ENCODE measurements around the gene METTL1.
"Not testable (repeated sequence)": the region's sequence is repeated elsewhere in the genome, so short reads cannot be mapped to it uniquely, and the experiment has no call there.

METTL1 gene
- 5.1 to 8.0 reads per million in 2 donors for total RNA-seq

DNA sequence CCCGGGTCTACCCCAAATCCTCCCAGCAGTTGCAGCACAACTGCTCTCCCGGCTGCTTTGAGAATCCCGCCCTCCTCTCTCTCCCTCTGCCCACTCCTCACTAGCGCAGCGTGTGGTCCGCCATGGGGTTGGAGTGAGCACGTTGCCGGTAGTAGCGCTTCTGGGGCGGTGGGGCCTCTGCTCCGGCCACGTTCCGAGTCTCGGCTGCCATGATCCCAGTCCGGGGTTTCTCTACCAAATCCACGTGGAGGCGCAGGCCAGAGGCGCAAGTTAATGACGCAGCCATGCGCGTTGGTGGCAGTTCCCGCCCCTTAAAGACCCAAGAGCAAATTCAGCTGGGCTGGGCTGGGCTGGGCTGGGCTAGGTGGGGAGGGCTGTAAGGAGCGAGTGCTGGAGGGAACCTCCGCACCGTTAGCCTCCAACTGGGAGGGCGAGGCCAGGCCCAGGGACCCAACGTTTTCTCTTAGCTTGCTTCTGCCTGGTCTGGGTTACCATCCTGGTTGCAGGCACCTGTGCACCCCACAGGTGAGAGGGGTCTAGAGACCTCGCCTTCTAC lies at the start of gene METTL1:
Gene METTL1, minus strand, starts transcription at position 233 of the 556 bp plus-strand sequence. Its CDS starts 22 bp downstream, at position 211.
- peak; percentile 84 for DNase-seq

DNA sequence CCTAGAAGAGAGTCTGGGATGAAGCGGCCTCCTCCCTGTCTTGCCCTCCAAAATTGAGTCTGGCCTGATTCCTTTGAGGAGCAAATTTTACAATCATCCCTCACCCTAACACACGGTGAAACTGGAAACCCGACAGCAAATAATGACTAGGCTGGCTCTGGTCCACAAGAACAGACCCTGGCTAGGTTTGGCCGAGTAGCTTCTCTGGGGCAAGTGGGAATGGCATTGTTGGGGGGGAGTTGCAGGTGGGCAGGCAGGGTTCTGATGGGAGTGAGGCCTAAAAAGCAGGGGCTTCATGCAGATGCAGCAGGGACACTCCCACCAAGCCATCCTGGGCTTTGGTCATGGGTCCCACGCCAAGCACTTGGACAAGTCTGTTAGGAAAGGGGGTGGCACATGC lies 49.1 kb upstream of the METTL1 start:
- not testable (repeated sequence) for DNase-seq

DNA sequence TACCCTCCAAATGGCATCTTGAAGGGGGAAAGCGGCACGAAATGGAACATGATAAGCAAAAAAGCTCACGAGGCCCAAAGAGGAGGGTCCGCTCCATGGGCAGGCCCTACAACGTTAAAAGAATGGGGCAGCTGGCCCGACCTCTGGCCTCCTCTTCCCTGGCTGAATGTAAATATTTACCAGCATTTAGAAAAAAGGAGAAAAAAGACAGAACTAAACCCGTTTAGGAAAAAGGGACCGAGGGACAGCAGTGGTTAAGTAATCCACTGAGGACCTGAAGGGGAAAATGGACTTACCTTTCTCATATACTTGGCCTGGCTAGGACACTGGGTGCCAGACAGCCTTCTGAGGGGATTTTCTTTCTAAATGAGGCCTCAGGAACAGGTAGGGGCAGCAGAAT lies 48.2 kb upstream of the METTL1 start:
- DNase-seq: not testable (repeated sequence)

DNA sequence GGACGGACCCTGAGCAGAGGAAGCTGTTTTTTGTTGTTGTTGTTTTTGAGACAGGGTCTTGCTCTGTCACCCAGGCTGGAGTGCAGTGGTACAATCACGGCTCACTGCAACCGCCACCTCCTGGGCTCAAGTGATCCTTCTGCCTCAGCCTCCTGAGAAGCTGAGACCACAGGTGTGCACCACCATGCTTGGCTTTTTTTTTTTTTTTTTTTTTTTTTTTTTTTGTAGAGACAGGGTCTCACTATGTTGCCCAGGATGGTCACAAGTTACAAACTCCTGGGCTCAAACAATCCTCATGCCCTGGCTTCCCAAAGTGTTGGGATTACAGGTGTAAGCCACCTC lies 46.1 kb upstream of the METTL1 start:
- DNase-seq: not testable (repeated sequence)

DNA sequence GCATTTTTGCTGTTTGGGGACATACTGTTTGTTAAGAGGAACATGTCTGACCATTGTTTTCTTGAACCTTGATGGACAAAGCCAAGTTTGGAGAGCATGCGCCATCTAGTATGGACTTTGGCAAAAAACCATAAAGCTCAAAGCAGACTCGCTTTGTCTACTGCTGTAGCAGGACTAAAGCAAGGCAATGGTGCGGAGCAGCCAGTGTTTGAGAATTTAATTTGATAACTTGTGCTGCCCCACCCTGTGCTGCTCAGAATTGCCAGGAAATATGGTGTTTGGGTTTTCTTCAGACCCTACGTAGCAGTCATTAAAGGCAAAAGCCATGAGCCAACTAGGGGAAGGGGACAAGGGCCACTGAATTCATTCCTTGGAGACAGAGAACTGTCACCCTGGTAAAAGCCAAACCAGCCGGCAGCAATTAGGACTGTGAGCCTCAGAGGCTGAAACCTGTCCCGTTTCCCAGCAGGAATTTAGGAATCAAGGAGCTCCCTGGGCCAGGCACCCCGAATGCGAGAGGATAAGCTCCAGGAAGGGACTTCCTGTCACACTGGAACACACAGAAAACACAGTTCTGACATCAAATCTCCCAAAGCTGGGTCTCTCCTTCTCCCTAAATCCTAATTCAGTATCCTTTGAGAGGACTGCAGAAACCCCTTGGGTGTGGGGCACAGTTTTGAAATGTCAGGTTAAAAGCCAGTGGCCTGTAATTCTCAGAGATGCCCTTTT lies 45.5 kb upstream of the METTL1 start:
- DNase-seq: no peak

DNA sequence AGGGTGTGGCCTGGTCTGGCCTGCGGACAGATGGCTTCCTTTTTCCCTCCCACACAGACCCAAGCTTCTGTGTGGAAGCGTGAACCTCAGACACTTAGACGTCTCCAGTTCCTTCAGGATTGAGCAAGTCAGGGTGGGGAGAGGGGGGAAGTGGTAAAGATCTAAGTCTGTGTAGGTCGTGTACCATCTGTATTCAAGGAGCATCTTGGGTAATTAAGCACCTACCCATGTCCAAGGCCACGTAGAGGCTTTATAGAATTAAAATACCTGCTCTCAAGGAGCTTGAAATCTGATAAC lies 44.9 kb upstream of the METTL1 start:
- no peak for DNase-seq

DNA sequence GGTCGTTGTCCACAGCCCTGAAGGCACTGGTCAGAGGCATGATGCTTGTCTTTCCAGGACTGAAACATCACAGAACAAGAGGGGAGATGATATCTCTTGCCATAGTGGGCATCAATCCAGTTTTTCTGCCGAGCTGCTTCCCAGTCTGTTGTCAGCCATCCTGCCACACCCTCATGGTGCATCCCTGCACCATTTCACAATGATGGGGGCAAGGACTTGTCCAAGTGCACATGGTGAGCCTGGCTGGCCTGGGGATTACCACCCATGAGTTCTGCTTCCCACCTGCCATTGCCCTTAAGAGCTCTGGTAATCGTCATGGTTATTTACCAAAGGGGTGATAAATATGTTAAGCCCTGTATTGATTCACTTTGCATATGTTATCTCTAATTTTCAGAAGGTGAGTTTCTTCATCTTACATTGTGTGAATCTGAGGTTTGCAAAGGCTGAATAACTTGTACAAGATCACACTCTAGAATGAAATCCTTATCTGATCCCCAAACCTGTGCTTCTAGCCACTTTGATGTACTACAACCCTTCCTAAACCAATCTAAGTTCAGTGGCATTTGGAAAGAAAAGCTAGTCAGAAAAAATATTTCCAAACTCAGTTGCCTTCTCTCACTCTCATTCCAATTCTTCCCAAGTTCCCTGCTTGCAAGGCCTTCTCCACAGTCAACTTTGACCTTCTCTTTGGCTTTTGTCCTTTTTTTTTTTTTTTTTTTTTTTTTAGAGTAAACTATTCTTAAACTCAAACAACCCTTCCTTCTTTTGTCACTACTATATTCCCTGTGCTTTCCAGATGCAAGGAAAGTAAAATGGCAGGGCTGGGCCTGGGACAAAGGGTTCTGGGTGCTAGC lies 44.3 kb upstream of the METTL1 start:
- no peak for DNase-seq

DNA sequence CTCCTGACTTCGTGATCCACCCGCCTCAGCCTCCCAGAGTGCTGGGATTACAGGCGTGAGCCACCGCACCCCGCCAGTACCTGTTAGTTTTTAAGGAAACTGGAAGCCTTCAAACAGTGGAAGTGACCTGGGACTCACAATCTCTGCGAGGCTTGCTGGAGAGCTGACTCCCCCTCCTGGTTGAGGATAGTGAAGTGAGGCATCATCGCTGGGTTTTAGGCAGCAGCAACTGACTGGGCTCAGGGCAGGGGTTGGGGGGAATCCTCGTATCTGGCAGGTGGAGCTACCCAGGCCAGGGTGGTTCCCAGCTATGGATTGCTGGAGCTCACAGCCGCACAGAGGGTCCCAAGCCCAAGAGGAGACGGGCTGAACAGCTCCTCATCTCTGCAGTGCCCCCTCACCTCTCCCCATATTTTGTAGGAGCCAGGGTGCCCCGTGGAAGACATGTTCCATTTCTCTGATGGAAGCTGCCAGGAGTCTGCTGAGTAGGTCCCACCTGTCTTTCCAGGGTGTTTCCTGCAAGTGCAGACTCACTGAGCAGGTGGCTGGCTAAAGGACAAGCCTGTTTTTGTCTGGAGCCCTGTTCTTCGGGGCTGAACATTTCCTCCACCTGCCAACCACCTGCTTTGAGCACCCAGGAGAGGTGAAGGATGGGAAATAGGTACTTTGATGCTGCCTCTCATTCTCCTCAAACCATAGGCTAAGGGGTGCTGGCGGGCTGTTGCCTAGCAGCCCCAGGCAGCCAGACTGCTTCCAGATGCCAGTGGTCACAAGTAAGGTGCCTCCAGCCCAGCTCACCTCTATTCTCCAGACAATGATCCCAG lies 43.5 kb upstream of the METTL1 start:
- DNase-seq: no peak

DNA sequence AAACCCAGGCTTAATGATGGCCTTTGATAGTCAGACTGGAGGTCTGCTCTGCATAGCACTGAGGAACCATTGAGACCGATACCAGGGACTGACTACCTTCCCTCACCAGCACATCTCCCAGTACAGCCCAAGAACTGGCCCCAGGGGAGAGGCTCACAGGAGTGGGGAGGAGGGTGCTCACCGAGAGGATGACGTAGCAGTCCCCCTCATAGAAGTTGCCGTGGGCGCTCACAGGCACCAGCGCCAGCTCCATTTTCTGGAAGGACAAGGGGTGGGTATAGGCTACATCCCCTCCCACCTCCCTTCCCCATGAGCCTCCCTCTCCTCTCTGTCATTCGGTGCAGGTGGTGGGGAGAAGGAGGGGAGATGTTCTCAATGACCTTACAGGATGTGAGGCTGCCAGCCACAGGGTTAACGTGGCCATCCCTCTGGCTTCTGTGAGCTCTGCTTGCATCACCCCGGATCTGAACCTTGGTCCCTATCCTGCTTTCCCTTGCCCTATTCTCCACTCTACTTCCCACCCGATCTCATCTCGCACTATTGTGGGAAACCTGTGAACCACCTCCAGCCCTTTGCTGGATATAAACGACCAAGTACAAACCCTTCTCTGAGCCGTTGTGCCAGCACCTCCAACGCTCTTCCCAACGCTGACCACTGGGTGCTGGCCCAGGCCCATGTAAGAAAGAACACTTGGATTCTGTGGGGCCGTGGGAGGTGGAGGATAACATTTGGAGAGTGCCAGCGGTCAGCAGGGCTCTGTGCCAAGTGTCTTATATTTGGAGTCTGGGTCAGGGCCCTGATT lies 42.3 kb upstream of the METTL1 start:
- DNase-seq: no peak

DNA sequence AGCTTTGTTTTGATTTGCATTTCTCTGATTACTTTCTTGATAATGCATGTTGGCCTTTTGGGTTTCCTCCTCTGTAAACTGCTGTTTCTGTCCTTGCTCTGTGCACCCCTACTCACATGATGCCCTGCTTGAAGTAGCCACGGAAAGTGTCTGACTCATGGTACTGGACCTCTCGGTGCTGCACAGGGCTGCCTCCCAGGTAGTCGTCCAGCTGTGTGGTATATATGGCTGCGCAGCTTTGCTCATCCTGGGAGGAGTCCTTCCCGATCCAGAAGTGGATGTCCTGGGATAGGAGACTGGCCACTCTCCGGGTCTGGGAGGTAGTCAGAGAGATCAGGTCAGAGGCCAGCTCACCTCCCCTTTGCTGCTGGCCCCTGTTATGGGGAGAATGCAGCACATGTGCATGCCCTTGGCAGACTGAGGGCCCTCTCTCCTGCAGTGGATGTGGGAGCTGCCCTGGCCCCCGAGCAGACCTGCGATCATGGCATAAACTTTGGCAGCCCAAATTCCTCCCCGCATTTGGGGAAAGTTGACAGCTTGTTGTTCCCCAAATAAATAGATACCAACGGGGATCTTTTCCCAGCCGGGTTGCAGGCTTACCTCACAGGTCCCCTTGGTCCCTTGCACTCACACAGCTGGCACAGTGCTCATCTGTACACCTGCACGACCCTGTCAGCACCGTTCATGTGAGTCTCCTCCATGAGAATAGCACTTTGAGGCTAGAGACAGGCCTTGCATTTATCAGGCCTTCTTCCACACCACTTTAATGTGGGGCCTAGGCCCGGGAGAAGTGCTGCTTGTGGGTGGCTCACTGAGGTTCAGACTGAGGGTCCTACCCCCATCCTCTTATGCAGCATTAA lies 41.4 kb upstream of the METTL1 start:
- no peak for DNase-seq

DNA sequence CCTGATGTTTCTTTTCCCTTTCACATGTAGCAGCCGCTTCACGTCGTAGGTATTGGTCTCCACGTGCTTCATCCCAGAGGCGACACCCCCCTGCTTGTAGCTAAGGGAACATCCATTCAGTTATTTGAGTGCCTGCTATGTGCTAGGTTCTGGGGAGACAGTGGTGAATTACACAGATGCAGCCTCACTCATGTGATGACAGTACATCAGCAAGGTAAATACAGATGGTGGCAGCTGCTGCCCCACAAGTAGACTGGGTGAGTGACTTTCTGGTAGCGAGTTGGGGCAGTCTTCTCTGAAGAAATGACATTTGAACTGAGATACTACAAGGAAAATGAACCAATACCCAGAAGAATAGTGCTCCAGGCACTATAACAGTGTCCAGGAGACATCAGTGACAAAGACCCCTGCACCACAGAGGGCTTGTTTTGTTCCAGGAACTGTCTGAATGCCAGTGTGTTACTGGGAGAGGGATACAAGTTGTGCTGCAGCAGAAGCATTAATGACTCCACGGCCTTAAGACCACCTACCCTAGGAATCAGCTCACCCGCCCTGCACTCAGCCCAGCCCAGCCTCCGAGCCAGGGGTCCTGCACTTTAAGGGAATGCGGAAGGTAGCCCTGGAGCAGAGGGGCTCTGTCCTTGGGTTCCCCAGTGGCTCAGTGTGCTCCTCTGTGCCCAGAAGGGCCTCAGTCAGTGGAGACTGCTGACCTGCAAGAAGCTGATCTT lies 39.3 kb upstream of the METTL1 start:
- DNase-seq: no peak

DNA sequence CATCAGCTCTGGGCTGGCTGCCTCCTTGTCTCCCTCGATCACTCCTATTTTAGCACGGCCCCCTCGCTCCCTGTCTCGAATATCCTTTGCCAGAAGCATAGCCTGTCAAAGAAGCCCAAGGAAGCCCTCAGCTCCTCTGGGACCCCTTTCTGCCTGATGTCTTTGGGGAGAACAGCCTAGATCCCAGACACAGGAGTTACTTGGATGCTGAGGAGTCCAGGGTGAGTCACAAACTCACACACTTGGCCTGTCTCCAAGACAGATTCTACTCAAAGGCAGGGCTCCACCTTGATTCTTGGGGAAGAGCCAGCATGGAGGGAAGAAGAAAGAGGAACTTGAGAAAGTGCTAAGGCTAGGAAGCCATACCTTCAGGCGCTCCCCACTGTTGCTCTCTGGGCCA lies 38.5 kb upstream of the METTL1 start:
- no peak for DNase-seq

DNA sequence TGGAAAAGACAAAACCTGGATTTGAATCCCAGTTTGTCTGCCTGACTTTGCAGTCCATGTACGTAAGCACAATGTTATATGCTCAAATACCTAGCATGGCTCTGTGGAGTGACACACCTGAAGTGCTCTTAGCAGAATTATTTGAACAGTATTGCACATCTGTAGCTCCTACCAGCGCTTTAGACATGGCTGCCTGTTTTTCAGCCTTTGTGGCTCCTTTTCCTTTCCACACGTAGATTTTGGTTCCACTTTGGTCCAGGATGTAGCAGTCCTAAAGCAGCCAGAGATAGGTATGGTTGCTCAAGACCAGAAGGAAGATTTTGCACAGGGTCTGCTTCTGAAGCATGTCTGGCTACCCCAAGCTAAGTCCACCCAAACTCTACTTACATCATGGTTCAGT lies 37.5 kb upstream of the METTL1 start:
- DNase-seq: no peak

DNA sequence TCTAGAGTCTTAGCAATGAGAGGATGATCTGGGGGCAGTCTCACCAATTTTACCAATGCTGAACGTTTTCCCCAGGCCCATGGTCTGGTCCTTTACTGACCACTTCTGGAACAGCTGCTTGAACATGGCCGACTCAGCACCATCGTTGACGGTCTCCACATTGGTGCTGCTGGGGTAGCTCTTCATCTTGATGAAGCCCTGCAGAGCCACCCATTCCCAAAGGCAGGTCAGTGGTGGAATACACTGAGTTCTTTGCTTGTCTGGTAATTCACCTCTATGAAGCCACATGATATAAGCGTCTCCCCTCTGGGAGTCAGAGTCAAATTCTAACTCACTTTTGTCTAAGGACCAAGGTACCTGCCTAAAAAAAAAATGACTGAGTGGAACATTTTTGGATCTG lies 36.4 kb upstream of the METTL1 start:
- DNase-seq: no peak

DNA sequence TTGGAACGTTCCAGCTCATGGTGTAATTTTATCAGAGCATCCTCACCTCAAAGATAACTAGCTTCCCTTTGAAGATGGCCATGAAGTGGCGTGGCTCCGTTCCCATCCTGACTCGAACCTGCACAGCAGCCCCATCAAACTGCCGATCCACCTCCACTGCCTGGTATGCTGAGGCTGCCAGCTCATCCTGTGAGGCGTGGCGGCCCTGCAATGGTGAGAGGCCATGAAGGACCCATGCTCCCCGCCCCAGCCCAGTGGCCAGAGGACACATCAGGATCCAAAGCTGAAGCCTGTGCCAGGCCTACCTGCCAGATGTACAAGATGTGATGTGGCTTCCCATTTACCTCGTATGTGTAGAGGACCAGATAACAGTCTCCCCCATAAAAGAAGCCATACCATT lies 35.4 kb upstream of the METTL1 start:
- DNase-seq: no peak

DNA sequence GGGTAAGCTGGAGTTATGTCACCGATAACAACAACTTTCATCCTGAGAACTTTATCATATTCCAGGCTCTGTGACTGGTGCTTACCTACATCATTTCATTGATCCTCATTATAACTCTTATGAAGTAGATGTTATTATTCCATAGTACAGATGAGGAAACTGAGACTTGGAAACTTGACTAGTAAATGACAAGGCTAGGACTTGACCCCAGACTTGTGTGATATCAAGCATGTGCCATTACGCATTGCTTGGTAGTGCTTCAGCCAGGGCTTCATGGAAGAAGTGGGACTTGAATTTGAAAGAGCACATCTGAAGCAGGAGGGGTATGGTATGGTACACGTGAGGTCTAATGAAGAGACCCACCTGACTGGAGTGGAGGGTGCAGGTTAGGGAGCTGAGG lies 34.8 kb upstream of the METTL1 start:
- DNase-seq: no peak

DNA sequence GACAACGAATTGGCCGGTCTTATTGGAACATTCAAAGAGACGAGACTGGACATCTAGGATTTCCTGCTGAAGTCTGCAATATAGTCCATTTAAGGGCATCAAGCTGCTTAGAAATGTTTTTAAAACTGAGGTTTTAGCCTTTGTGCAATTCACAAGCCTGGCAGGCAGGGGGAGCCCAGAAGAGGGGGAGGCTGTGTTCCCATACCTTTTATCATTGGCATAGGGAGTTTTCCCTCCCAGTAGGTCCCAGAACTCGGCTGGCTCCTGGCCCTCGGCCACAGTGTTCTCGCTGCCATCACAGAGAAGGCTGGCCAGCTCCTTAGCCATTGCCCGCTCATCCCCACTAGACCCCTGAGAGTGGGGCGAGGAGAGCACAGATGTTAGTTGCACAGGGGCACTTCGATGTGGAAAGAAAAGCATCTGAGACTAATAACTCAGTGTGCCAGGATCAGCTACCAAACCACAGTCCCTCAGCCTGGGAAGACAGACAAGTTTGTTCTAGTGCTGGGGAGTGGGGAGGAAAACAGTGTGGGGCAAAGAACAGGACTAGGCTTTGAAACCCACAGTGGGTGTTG lies 31.5 kb upstream of the METTL1 start:
- DNase-seq: peak; percentile 23

DNA sequence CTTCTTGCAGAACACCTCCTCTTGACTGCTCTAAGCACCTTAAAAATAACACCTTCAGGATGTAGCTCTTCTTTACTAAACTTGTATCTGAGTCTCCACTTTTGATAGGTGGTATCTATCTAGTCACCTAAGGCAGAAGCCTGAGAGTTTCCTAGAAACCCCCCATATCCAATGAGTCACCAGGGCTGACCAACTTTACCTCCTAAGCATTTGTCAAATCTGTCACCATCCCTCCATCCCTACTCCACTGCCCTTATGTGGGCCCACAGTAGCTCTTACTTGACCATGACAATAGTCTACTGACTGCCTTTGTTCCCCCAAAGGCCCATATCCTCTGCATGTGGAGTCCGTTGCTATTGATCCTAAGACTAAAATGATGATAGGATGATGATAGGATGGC lies 30.7 kb upstream of the METTL1 start:
- DNase-seq: no peak

DNA sequence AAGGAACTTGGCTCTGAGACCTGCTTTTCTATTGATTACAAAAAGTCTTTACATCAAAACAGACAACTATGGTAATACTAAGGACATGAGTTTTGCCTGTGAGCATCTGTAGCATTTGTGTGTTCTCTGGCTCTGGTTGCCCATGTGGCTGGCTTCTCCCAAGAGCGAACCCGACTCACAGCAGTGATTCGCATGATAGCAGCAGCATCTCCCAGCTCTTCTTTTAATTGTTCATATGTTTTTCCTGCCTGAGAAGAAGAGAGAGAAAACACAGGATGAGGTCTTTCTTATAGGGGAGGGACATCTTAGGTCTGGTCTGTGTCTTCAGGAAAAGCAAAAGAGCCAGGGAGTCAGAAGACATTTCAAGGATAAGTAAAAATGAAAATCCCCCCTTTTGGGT lies 29.1 kb upstream of the METTL1 start:
- no peak for DNase-seq

DNA sequence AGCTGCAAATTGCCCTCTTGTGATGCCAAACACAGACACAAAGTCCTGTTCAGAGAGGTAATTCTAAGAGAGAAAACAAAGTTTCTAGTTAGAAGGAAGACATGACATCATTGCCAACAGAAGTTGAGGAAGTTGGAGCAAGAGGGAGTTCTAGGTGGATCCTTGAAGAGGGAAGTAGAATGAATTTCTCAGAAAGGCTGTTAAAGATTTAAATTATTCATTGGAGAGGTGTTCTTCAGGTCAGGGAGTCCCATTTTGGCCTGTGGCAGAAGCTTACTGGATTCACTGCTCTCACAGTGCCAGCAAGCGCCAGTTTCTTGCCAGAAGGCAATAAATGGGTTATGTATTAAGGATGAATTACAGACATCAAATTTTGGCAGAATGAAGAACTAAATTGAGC lies 26.0 kb upstream of the METTL1 start:
- no peak for DNase-seq

All from T-helper 9 cell (primary cell).